HG02798 (cell line): Measurements from ENCODE around the gene MAP1B.
"Not testable (repeated sequence)": the region's sequence is repeated elsewhere in the genome, so short reads cannot be mapped to it uniquely, and the experiment has no call there.

Experiments
- ATAC-seq: cut with Tn5 transposase; IDR thresholded peaks from one replicate; pipeline ENCODE4 v1.9.1; 2021; ENCODE audit warnings: mild to moderate bottlenecking; ENCODE audit not compliant: unreplicated experiment, poor library complexity

Gene MAP1B

GRCh38 chr5:72156946-72157624 lies 49.8 kb downstream of the MAP1B start:
- no peak for ATAC-seq

GRCh38 chr5:72157625-72157962 lies 50.3 kb downstream of the MAP1B start:
- no peak for ATAC-seq

- no peak for ATAC-seq
Measured at GRCh38 chr5:72159501-72159911, 52.2 kb downstream of the MAP1B start.

GRCh38 chr5:72160329-72160728 lies 53.1 kb downstream of the MAP1B start:
- no peak for ATAC-seq

GRCh38 chr5:72160959-72161358 lies 53.7 kb downstream of the MAP1B start:
- ATAC-seq: no peak

- ATAC-seq: no peak
Measured at GRCh38 chr5:72161951-72162350, 54.7 kb downstream of the MAP1B start.

GRCh38 chr5:72163349-72163983 lies 56.2 kb downstream of the MAP1B start:
- ATAC-seq: no peak

GRCh38 chr5:72166070-72166979 lies 59.0 kb downstream of the MAP1B start:
- no peak for ATAC-seq

- no peak for ATAC-seq
Measured at GRCh38 chr5:72167257-72167656, 60.0 kb downstream of the MAP1B start.

GRCh38 chr5:72167804-72168203 lies 60.5 kb downstream of the MAP1B start:
- no peak for ATAC-seq

GRCh38 chr5:72170101-72170500 lies 62.8 kb downstream of the MAP1B start:
- no peak for ATAC-seq

- ATAC-seq: not testable (repeated sequence)
Measured at GRCh38 chr5:72171181-72171580, 63.9 kb downstream of the MAP1B start.

- no peak for ATAC-seq
Measured at GRCh38 chr5:72171667-72172066, 64.4 kb downstream of the MAP1B start.

GRCh38 chr5:72172786-72173185 lies 65.5 kb downstream of the MAP1B start:
- ATAC-seq: no peak

- ATAC-seq: no peak
Measured at GRCh38 chr5:72177538-72177937, 70.3 kb downstream of the MAP1B start.

- ATAC-seq: no peak
Measured at GRCh38 chr5:72179028-72179815, 71.9 kb downstream of the MAP1B start.

- no peak for ATAC-seq
Measured at GRCh38 chr5:72179816-72180440, 72.7 kb downstream of the MAP1B start.

GRCh38 chr5:72180925-72181324 lies 73.7 kb downstream of the MAP1B start:
- ATAC-seq: no peak

- ATAC-seq: no peak
Measured at GRCh38 chr5:72182686-72183085, 75.4 kb downstream of the MAP1B start.

- ATAC-seq: no peak
Measured at GRCh38 chr5:72183101-72183520, 75.8 kb downstream of the MAP1B start.
